Lower lobe of right lung (tissue), 2 donors: ENCODE data around the gene PLD6. TPM values are rescaled to one million over a fixed set of nuclear protein-coding genes. Genes with fewer than 3 reads are reported as not detected.

Experiments used
- ATAC-seq, 2 donors: fragments of 200-7000 bp; cut with Tn5 transposase; one replicate each; pipeline ENCODE4 v1.9.1; 2020 to 2022; ENCODE audit warnings: mild to moderate bottlenecking in 2 of 2, moderate library complexity in 2 of 2
- DNase-seq: peaks from one replicate; pipeline ENCODE4 v3.0.0-alpha.2; 2020
- H3K27ac ChIP-seq: fragments of 200-600 bp; one replicate; pipeline ENCODE4 v1.8.0; 2022
- H3K27me3 ChIP-seq: fragments of 200-600 bp; one replicate; pipeline ENCODE4 v1.8.0; 2022; ENCODE audit warnings: low read depth
- H3K36me3 ChIP-seq: fragments of 200-600 bp; one replicate; pipeline ENCODE4 v1.8.0; 2022; ENCODE audit warnings: mild to moderate bottlenecking
- H3K4me1 ChIP-seq: fragments of 200-600 bp; one replicate; pipeline ENCODE4 v1.8.0; 2022
- H3K4me3 ChIP-seq: fragments of 200-600 bp; one replicate; pipeline ENCODE4 v1.8.0; 2022; ENCODE audit warnings: mild to moderate bottlenecking
- H3K9me3 ChIP-seq: fragments of 200-600 bp; one replicate; pipeline ENCODE4 v1.8.0; 2022
- CTCF ChIP-seq: fragments of 200-600 bp; IDR thresholded peaks from one replicate; pipeline ENCODE4 v1.8.0; 2022; ENCODE audit warnings: antibody characterized with exemption, mild to moderate bottlenecking
- intact Hi-C: fragments of 100-400 bp; cut with DNase I; formaldehyde crosslinking; loops from one replicate; pipeline ENCODE4 v1.11.0; 2022
- total RNA-seq: library from RNA; stranded (reverse); fragmentation: NEBNext Ultra II Directional; extraction: Animal tissue kit (Norgen Biotek cat#: 25700); gene quantifications from one replicate; pipeline ENCODE4 v1.2.1, GENCODE V29; 2021
- donor health status: DM: no; HTN: yes; CAD: no; lungs with severe emphysema.

The PLD6 gene
- total RNA-seq, 1 donor from 2014 or later = 3.8 TPM

- no peak overlapping the region for H3K4me3 ChIP-seq
- ATAC-seq = no peak
- no peaks in the 10 kb centered on the region for H3K27me3 ChIP-seq
- H3K36me3 ChIP-seq = peaks cover 26% of the 10 kb centered on the region
- TF ChIP-seq CTCF = no peak
- intact Hi-C loops = no loop called here
- no peaks in the 10 kb centered on the region for H3K9me3 ChIP-seq
- no peak for DNase-seq
- H3K27ac ChIP-seq = no peak overlapping the region
- peaks cover 23% of the 10 kb centered on the region for H3K4me1 ChIP-seq
Observed at GRCh38 chr17:17207998-17208397, 1.9 kb upstream of the PLD6 start.

- H3K27me3 ChIP-seq = no peaks in the 10 kb centered on the region
- ATAC-seq (no peak), DNase-seq (no peak)
- no peaks in the 10 kb centered on the region for H3K9me3 ChIP-seq
- H3K36me3 ChIP-seq = peaks cover 24% of the 10 kb centered on the region
- no peak for TF ChIP-seq CTCF
- intact Hi-C loops = no loop called here
- no peak overlapping the region for H3K4me3 ChIP-seq
- peak overlapping the region; percentile 77 for H3K27ac ChIP-seq
- peaks cover 23% of the 10 kb centered on the region for H3K4me1 ChIP-seq
Observed at GRCh38 chr17:17206913-17207335, 791 bp upstream of the PLD6 start.

GRCh38 chr17:17205368-17206123 lies 587 bp downstream of the PLD6 start:
- H3K27ac ChIP-seq = peak overlapping the region; percentile 77
- H3K27me3 ChIP-seq = no peaks in the 10 kb centered on the region
- peak; percentile 68 to 76 for ATAC-seq
- peak overlapping the region; percentile 65 for H3K4me3 ChIP-seq
- TF ChIP-seq CTCF = no peak
- H3K4me1 ChIP-seq = peaks cover 31% of the 10 kb centered on the region
- peak; percentile 78 for DNase-seq
- H3K36me3 ChIP-seq = peaks cover 11% of the 10 kb centered on the region
- intact Hi-C loops = no loop called here
- no peaks in the 10 kb centered on the region for H3K9me3 ChIP-seq

GRCh38 chr17:17204635-17205231 lies 1.4 kb downstream of the PLD6 start:
- Histone ChIP-seq H3K27me3 (no peaks in the 10 kb centered on the region), H3K9me3 (no peaks in the 10 kb centered on the region), H3K36me3 (peaks cover 9% of the 10 kb centered on the region), H3K4me1 (peaks cover 31% of the 10 kb centered on the region), H3K27ac (no peak overlapping the region), H3K4me3 (peak overlapping the region; percentile 65)
- intact Hi-C loops = no loop called here
- DNase-seq (no peak), ATAC-seq (no peak)
- no peak for TF ChIP-seq CTCF

GRCh38 chr17:17204041-17204591 lies 2.0 kb downstream of the PLD6 start:
- Histone ChIP-seq H3K36me3 (peaks cover 9% of the 10 kb centered on the region), H3K27ac (no peak overlapping the region), H3K4me3 (no peak overlapping the region), H3K4me1 (peaks cover 31% of the 10 kb centered on the region), H3K27me3 (no peaks in the 10 kb centered on the region), H3K9me3 (no peaks in the 10 kb centered on the region)
- no peak for TF ChIP-seq CTCF
- DNase-seq (no peak), ATAC-seq (no peak)
- intact Hi-C loops = no loop called here
